ENCODE results near the gene OGFOD3. TPM values are rescaled to one million over a fixed set of nuclear protein-coding genes. Genes with fewer than 3 reads are reported as not detected.

Gene OGFOD3
- total RNA-seq, 1 donor from 2014 or later = 34.7 TPM

DNA sequence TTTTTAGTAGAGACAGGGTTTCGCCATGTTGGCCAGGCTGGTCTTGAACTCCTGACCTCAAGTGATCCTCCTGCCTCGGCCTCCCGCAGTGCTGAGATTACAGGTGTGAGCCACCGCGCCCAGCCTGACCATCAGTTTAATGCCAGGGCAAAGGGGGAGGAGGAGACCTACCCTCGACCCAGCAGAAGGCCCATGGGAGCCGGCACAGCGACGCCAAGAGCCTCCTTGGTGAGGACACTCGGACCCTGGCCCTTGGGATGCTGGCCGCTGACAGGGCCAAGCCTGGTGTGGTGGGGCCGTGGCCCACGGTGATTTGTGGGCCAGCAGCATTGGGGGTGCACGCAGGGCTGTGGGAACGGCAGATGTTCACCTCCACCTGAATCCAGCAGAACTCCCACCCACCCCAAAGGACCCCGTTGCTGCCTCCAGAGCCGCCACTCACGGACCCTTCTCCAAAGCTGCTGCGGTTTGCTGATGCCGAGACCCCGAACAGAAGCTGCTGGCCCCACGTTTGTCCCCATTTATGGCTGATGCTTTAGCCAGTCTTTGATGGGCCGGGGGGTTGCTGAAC, 26.8 kb downstream of the OGFOD3 start:
- Mint-ChIP-seq H3K9me3 (no peaks in the 10 kb centered on the region), H3K27ac (no peak overlapping the region), H3K4me1 (ENCODE audit: low read depth) (peaks cover 4% of the 10 kb centered on the region), H3K4me3 (no peak overlapping the region), H3K36me3 (ENCODE audit: low read depth) (no peaks in the 10 kb centered on the region), H3K27me3 (ENCODE audit: insufficient read depth) (no peaks in the 10 kb centered on the region)
- intact Hi-C loops (cut with micrococcal nuclease) = no loop called here
- no peak for DNase-seq (ENCODE audit: low spot score)

DNA sequence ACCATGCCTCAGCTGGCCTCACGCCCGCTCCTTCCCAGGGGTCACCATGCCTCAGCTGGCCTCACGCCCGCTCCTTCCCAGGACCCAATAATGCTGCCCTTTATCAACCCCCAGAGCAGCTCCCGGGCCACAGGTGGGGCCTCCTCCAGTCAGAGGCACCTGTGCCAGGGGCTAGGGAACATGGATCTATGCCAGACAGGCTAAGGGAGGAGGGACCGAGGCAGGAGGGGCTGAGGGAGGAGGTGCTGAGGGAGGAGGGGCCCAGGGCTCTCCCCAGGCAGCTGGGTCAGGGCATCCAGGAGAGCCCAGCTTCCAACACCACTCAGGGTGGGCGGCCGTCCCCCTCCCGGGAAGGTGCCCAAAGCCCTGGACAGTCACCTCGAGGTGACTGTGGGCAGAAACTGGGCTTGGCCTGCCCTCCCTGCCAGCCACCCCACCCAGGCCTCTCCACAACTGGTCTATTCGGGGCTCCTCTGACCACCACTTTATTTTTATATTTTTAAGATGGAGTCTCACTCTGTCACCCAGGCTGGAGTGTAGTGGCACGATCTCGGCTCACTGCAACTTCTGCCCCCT, 27.4 kb downstream of the OGFOD3 start:
- H3K4me1 Mint-ChIP-seq (ENCODE audit: low read depth) = peaks cover 4% of the 10 kb centered on the region
- DNase-seq (ENCODE audit: low spot score) = no peak
- no peak overlapping the region for H3K4me3 Mint-ChIP-seq
- no peak overlapping the region for H3K27ac Mint-ChIP-seq
- intact Hi-C loops (cut with micrococcal nuclease) = no loop called here
- no peaks in the 10 kb centered on the region for H3K9me3 Mint-ChIP-seq
- H3K36me3 Mint-ChIP-seq (ENCODE audit: low read depth) = no peaks in the 10 kb centered on the region
- no peaks in the 10 kb centered on the region for H3K27me3 Mint-ChIP-seq (ENCODE audit: insufficient read depth)

DNA sequence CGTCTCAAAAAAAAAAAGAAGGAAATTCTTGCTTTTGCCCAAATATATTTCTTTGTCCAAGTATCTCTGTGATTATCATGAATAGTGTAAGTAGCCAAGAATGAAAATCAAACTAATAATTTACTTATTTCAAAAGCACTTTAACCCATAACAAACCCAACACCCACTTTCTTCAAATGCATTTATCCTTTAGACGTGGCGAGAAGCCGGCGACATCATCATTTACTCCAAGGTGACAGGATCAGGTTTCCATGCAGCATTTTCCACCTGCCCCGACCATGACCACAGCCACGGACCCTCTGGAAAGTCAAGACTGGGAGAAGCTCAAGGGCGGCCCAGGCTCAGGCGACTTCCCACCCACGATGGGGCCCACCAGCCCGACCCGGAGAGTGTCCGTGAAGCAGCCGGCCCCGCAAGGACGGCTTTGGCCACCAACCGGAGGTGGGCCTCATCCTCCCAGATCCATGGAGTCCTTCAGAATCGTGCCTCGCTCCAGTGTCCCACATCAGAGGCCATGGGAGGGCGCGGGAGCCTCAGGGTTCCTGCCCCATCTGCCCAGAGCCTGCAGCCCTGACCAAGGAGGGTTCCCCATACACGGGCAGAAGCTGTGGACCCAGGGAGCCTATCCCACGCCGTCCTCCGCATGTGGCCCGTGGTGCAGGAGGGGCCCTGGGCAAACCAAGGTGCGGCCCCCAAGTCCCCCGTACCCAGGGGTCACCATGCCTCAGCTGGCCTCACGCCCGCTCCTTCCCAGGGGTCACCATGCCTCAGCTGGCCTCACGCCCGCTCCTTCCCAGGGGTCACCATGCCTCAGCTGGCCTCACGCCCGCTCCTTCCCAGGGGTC, 28.1 kb downstream of the OGFOD3 start:
- Mint-ChIP-seq H3K9me3 (no peaks in the 10 kb centered on the region), H3K36me3 (ENCODE audit: low read depth) (no peaks in the 10 kb centered on the region), H3K27ac (no peak overlapping the region), H3K27me3 (ENCODE audit: insufficient read depth) (no peaks in the 10 kb centered on the region), H3K4me1 (ENCODE audit: low read depth) (peaks cover 4% of the 10 kb centered on the region), H3K4me3 (no peak overlapping the region)
- no peak for DNase-seq (ENCODE audit: low spot score)
- intact Hi-C loops (cut with micrococcal nuclease) = no loop called here

DNA sequence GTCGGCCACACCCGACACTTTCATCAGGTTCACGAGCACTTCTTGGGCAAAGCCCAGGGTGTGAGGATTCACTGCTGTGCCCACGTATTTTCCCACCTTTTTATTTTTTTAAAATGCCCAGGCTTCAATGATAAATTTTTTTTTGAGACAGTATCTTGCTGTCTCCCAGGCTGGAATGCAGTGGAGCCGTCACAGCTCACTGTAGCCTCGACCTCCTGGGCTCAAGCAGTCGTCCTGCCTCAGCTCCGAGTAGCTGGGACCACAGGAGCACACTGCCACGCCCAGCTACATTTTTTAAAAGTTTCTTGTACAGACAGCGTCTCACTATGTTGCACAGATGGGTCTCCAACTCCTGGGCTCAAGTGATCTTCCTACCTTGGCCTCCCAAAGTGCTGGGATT, 29.0 kb downstream of the OGFOD3 start:
- no peaks in the 10 kb centered on the region for H3K27me3 Mint-ChIP-seq (ENCODE audit: insufficient read depth)
- no peak overlapping the region for H3K27ac Mint-ChIP-seq
- peaks cover 4% of the 10 kb centered on the region for H3K4me1 Mint-ChIP-seq (ENCODE audit: low read depth)
- no peak for DNase-seq (ENCODE audit: low spot score)
- intact Hi-C loops (cut with micrococcal nuclease) = no loop called here
- no peak overlapping the region for H3K4me3 Mint-ChIP-seq
- H3K9me3 Mint-ChIP-seq = no peaks in the 10 kb centered on the region
- H3K36me3 Mint-ChIP-seq (ENCODE audit: low read depth) = no peaks in the 10 kb centered on the region

DNA sequence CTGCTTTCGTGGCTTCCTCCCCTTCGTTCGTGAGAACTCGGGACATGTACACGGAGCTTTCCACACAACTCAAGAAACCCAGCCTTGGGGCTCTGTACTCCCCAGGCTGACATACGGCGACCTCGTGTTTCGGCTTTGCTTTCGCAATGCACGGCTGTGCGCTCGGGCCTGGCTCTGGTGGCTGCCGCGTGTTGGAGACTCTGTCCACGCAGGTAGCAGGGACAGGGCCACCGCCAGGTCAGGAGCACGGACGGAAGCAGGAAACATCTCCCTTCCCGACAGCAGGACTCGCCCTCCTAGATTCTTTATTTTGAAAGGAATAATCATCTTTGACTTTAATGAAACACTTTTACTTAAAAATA, 29.5 kb downstream of the OGFOD3 start:
- Mint-ChIP-seq H3K4me3 (no peak overlapping the region), H3K27ac (no peak overlapping the region), H3K9me3 (no peaks in the 10 kb centered on the region), H3K36me3 (ENCODE audit: low read depth) (no peaks in the 10 kb centered on the region), H3K4me1 (ENCODE audit: low read depth) (peaks cover 4% of the 10 kb centered on the region), H3K27me3 (ENCODE audit: insufficient read depth) (no peaks in the 10 kb centered on the region)
- intact Hi-C loops (cut with micrococcal nuclease) = no loop called here
- no peak for DNase-seq (ENCODE audit: low spot score)

DNA sequence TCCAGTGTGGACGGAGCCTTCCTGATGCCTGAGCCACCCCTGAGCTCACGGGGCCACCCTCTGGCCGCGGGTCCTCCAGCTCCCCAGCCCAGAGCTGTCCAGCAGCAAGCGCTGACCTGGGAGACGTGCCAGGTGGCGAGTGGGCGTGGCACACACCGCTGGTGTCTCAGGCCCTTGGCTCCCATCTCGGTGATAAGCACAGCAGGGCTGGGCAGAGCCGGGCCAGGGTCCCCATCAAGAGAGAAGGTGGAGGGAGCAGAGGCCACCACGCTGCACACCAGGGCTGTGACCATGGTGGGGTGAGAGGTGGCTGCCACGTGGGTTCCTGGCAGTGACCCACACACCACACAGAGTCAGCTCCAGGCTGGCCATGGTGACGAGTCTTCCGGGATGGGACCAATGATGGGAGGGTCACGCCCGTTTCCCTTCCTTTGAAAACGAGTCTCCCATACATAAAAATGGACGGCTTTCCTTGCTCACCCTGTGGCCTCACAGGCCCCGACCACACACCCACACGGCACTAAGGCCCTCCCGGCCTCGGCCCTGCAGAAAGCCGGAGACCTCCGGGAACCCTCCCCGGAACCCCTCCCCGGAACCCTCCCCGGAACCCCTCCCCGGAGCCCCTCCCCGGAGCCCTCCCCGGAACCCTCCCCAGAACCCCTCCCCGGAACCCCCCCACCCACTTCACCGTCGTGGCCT, 30.0 kb downstream of the OGFOD3 start:
- no peak overlapping the region for H3K4me3 Mint-ChIP-seq
- no peaks in the 10 kb centered on the region for H3K9me3 Mint-ChIP-seq
- no peak for DNase-seq (ENCODE audit: low spot score)
- peaks cover 4% of the 10 kb centered on the region for H3K4me1 Mint-ChIP-seq (ENCODE audit: low read depth)
- H3K27ac Mint-ChIP-seq = no peak overlapping the region
- intact Hi-C loops (cut with micrococcal nuclease) = no loop called here
- H3K36me3 Mint-ChIP-seq (ENCODE audit: low read depth) = no peaks in the 10 kb centered on the region
- H3K27me3 Mint-ChIP-seq (ENCODE audit: insufficient read depth) = no peaks in the 10 kb centered on the region

DNA sequence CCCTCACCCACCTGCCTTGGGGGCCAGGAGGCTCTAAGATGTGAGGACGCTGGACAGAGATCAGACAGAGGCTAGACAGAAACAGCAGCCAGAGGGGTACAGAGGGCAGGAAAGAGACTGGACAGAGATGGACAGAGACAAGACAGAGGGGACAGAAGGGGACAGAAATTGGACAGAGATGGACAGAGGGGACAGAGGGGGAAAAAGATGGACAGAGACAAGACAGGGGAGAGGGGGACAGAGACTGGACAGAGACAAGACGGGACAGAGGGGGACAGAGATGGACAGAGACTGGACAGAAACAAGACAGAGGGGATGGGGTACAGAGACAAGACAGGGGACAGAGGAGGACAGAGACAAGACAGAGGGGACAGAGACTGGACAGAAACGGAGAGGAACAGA, 30.7 kb downstream of the OGFOD3 start:
- intact Hi-C loops (cut with micrococcal nuclease) = loop anchor here (1.0 kb wide), 1 partner anchor 35 kb away; no protein-coding TSS in a partner anchor
- Mint-ChIP-seq H3K36me3 (ENCODE audit: low read depth) (no peaks in the 10 kb centered on the region), H3K4me3 (no peak overlapping the region), H3K4me1 (ENCODE audit: low read depth) (peaks cover 4% of the 10 kb centered on the region), H3K27me3 (ENCODE audit: insufficient read depth) (no peaks in the 10 kb centered on the region), H3K27ac (no peak overlapping the region), H3K9me3 (no peaks in the 10 kb centered on the region)
- DNase-seq (ENCODE audit: low spot score) = no peak

DNA sequence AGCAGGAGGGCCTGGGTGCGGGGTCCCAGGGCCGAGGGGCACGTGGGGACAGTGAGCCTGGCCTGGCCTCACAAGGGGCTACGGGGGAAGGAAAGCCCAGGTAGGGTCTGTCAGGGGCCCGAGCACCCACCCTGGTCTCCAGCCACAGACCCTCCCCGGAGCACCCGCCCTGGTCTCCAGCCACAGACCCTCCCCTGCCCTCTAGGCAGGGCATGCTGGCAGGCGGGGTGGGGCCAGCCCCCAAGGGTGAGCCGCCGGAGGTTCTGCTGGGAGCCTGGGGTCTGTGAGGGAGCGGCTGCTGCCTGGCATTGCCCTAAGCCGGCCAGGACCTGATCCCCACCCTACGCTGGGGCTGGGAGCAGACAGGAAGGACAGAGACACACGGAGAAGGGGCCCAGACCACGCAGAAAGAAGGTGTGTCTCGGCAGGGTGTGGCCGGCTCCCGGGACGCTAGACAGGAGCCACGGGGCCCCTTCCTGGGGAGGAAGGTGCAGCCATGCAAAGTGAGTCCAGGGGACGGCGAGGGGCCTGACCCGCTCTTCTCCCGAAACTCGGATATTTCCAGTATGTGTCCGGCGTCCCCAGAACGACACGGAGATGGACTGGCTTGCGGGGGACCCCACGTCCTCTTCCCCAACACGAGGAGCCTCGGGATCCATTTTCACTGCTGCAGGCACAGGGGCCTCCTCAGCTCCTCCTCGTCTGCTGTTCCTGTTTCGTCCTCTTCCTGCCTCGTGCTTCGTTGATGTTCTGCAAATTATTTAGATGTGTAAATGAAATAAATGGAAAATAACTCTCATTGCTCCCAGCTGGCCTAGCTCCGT, 31.3 kb downstream of the OGFOD3 start:
- H3K9me3 Mint-ChIP-seq = no peaks in the 10 kb centered on the region
- no peak overlapping the region for H3K4me3 Mint-ChIP-seq
- peaks cover 4% of the 10 kb centered on the region for H3K4me1 Mint-ChIP-seq (ENCODE audit: low read depth)
- H3K36me3 Mint-ChIP-seq (ENCODE audit: low read depth) = no peaks in the 10 kb centered on the region
- intact Hi-C loops (cut with micrococcal nuclease) = loop anchor here (1.0 kb wide), 1 partner anchor 35 kb away; no protein-coding TSS in a partner anchor
- no peak overlapping the region for H3K27ac Mint-ChIP-seq
- H3K27me3 Mint-ChIP-seq (ENCODE audit: insufficient read depth) = no peaks in the 10 kb centered on the region
- no peak for DNase-seq (ENCODE audit: low spot score)

DNA sequence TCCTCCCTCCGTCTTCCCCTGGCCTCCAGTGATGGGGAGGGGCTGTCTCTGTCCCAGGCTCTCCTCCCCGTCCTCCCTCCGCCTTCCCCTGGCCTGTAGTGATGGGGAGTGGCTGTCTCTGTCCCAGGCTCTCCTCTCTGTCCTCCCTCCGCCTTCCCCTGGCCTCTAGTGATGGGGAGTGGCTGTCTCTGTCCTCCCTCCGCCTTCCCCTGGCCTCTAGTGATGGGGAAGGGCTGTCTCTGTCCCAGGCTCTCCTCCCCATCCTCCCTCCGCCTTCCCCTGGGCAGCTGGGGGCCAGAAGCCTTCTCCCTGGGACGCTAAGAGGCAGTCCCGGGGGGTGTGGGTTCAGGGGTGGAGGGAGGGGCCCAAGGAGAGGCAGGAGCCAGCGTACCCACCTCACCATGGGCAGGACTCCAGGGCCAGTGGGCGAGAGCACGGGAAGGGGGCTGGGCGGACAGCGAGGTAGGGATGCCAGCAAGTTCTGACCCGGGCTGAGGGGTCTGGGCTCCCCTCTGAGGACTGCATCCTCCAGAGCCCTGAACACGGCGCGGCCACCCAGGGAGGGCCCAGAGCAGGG, 32.0 kb downstream of the OGFOD3 start:
- no peak for DNase-seq (ENCODE audit: low spot score)
- H3K9me3 Mint-ChIP-seq = no peaks in the 10 kb centered on the region
- H3K36me3 Mint-ChIP-seq (ENCODE audit: low read depth) = no peaks in the 10 kb centered on the region
- intact Hi-C loops (cut with micrococcal nuclease) = no loop called here
- H3K4me1 Mint-ChIP-seq (ENCODE audit: low read depth) = peaks cover 4% of the 10 kb centered on the region
- H3K4me3 Mint-ChIP-seq = no peak overlapping the region
- H3K27ac Mint-ChIP-seq = no peak overlapping the region
- H3K27me3 Mint-ChIP-seq (ENCODE audit: insufficient read depth) = no peaks in the 10 kb centered on the region

DNA sequence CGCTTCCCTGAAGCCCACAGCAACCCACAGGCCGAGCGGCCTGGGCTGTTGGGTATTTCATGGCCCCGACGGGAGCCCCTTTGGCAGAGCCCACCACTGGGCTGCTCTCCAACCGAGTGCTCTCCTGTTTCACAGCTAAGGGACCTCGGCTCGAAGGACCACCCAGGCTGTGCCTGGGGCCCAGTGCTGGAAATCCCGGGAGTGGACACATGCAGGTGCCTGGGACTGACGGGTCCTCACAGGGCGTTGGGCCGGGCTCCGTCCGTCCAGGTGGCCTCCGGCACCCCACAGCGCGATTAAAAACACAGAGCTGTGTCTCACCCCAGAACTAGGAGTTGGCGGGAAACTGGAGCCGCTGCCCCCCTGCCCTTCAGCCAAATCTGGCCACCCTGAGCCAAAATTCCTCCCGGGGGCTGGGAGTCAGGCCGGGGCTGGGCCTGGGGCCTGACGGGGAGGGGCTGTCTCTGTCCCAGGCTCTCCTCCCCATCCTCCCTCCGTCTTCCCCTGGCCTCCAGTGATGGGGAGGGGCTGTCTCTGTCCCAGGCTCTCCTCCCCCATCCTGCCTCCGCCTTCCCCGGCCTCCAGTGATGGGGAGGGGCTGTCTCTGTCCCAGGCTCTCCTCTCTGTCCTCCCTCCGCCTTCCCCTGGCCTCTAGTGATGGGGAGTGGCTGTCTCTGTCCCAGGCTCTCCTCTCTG, 32.7 kb downstream of the OGFOD3 start:
- H3K27ac Mint-ChIP-seq = no peak overlapping the region
- H3K4me3 Mint-ChIP-seq = no peak overlapping the region
- no peak for DNase-seq (ENCODE audit: low spot score)
- H3K9me3 Mint-ChIP-seq = no peaks in the 10 kb centered on the region
- no peaks in the 10 kb centered on the region for H3K36me3 Mint-ChIP-seq (ENCODE audit: low read depth)
- intact Hi-C loops (cut with micrococcal nuclease) = no loop called here
- peaks cover 4% of the 10 kb centered on the region for H3K4me1 Mint-ChIP-seq (ENCODE audit: low read depth)
- no peaks in the 10 kb centered on the region for H3K27me3 Mint-ChIP-seq (ENCODE audit: insufficient read depth)

DNA sequence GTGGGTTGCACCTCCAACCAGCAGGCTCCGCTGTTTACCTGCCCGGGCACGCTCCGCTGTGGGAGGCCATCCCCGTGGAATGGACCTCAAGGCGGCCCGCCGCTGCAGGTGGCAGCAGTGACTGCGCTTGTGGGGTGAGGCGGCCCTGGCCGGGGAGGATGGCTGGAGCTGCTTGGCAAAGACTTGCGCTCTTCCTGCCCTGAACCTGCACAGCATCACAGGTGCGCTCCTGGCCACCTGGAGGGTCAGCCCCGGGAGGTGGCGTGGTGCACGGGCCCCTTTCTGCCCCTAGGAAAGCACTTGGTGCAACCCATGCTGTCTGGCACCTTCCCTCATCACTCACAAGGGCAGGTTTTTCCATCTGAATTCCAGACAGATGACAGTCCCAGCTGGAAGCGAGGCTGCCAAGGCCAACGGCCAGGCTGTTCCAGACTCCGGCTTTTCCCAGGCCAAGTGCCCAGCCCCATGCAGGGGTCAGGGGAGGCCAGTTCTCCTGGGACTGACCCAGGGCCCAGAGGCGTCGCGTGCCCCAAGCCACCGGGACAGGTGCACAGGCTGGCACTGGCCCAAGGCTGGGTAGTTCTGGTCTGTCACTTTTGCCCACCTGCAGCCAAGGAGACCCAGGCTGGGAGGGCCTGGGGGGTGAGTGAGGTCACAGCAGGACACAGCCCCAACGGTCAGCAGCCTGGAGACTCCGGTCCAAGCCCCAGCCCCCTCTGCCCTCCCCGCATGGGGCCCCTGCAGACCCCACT, 33.5 kb downstream of the OGFOD3 start:
- Mint-ChIP-seq H3K9me3 (no peaks in the 10 kb centered on the region), H3K4me3 (no peak overlapping the region), H3K4me1 (ENCODE audit: low read depth) (peaks cover 4% of the 10 kb centered on the region), H3K27ac (no peak overlapping the region), H3K27me3 (ENCODE audit: insufficient read depth) (peaks cover 3% of the 10 kb centered on the region), H3K36me3 (ENCODE audit: low read depth) (no peaks in the 10 kb centered on the region)
- no peak for DNase-seq (ENCODE audit: low spot score)
- intact Hi-C loops (cut with micrococcal nuclease) = no loop called here
